GM12891 (cell line): ENCODE measurements around the gene ACTL8.

Source experiments
- POLR2A ChIP-seq: IDR thresholded peaks from 2 replicates; pipeline ENCODE4 v1.6.1; 2011; ENCODE audit warnings: low read depth, low read length, control low read depth
- POLR2AphosphoS5 ChIP-seq: IDR thresholded peaks from 2 replicates; pipeline ENCODE4 v1.6.1; 2011; ENCODE audit warnings: low read depth, low read length, control low read depth

GRCh38 chr1:17744666-17745478, 10.3 kb upstream of the ACTL8 start:
- TF ChIP-seq POLR2A (no peak), POLR2AphosphoS5 (no peak)
